ENCODE results near the gene TENM3.
A peak's percentile ranks its signal among the peaks of the same experiment; 100 is the strongest.

TENM3 gene

GRCh38 chr4:182465114-182465513 lies 221.9 kb downstream of the TENM3 start:
- TF ChIP-seq CTCF (IDR thresholded peaks at IDR 0.05; ENCODE audit: low read depth, low read length, missing control alignments): no peak
- no peak overlapping the region for H3K4me3 ChIP-seq (replicated peaks; ENCODE audit: low read depth, low read length)
- DNase-seq (ENCODE audit: extremely low read depth, low read depth): no peak

DNA sequence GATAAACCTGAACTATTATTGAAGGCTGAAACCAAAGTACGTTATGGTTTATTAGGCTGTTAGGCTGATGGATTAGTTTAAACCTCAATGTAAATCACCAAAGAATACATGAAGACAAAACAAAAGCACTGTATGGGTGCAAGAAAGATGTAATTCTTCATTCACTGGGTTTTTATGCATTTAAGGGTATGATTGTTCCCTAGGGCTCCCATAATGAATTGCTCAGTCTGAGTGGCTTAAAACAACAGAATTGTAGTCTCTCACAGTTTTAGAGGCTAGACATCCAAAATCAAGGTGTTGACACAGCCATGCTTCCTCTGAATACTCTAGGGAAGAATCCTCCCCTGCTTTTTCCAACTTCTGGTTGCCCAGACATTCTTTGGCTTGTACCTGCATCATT lies 222.8 kb downstream of the TENM3 start:
- DNase-seq (ENCODE audit: extremely low read depth, low read depth): no peak
- no peak for TF ChIP-seq CTCF (IDR thresholded peaks at IDR 0.05; ENCODE audit: low read depth, low read length, missing control alignments)

GRCh38 chr4:182470215-182470614 lies 227.0 kb downstream of the TENM3 start:
- no peak overlapping the region for H3K4me3 ChIP-seq (replicated peaks; ENCODE audit: low read depth, low read length)
- no peak for TF ChIP-seq CTCF (IDR thresholded peaks at IDR 0.05; ENCODE audit: low read depth, low read length, missing control alignments)
- DNase-seq (ENCODE audit: extremely low read depth, low read depth): no peak

More for the DNA sequence above, 222.8 kb downstream of the TENM3 start:
- H3K4me3 ChIP-seq (replicated peaks; ENCODE audit: low read depth, low read length): no peak overlapping the region

- no peak for TF ChIP-seq CTCF (IDR thresholded peaks at IDR 0.05; ENCODE audit: low read depth, low read length, missing control alignments)
- H3K4me3 ChIP-seq (replicated peaks; ENCODE audit: low read depth, low read length): no peak overlapping the region
- DNase-seq (ENCODE audit: extremely low read depth, low read depth): no peak
These were observed 232.3 kb downstream of the TENM3 start for GRCh38 chr4:182475539-182475938.

- no peak overlapping the region for H3K4me3 ChIP-seq (replicated peaks; ENCODE audit: low read depth, low read length)
- TF ChIP-seq CTCF (IDR thresholded peaks at IDR 0.05; ENCODE audit: low read depth, low read length, missing control alignments): peak; percentile 49
- DNase-seq (ENCODE audit: extremely low read depth, low read depth): peak; percentile 9
These were observed 235.3 kb downstream of the TENM3 start for GRCh38 chr4:182478475-182478874.

DNA sequence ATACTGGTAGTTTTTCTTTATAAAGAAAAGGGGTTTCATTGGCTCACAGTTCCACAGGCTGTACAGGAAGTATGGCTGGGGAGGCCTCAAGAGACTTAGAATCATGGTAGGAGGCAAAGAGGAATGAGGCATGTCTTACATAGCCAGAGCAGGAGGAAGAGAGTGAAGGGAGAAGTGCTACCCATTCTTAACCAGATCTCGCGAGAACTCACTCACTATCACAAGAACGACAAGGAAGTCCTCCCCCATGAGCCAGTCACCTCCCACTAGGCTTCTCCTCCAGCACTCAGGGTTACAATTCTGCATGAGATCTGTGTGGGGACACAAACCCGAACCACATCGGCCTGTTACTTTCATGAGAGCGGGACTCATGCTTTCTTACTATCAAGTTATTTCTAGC lies 240.5 kb downstream of the TENM3 start:
- no peak for DNase-seq (ENCODE audit: extremely low read depth, low read depth)
- no peak overlapping the region for H3K4me3 ChIP-seq (replicated peaks; ENCODE audit: low read depth, low read length)
- no peak for TF ChIP-seq CTCF (IDR thresholded peaks at IDR 0.05; ENCODE audit: low read depth, low read length, missing control alignments)

GRCh38 chr4:182486881-182487280 lies 243.7 kb downstream of the TENM3 start:
- DNase-seq (ENCODE audit: extremely low read depth, low read depth): no peak
- H3K4me3 ChIP-seq (replicated peaks; ENCODE audit: low read depth, low read length): no peak overlapping the region
- no peak for TF ChIP-seq CTCF (IDR thresholded peaks at IDR 0.05; ENCODE audit: low read depth, low read length, missing control alignments)

Data from HFF-Myc (cell line).